ENCODE data around the gene ZBTB18.

DNA sequence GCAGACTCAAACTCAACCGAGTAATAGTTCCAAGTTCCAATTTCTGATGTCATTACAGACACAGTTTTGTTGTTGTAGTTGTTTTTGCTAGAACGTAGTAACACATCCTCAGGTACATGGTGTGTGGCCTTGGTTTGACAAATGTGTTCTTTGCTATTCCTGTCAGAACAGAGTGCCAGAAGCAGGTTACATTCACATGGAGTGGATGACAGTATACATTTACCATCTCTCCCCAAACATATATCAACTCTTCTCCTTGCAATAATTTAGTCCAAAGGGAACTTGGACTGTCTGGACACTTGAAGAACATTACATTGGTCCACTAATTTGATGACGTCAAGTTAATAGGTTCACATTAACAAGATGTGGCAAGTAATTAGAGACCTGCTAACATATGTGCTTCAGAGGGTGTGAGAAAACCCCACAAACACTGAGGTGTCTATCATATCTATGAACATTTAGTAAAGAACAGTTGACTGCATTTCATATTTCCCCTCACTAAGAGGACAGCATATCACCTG lies 44.6 kb upstream of the ZBTB18 start:
- TF ChIP-seq POLR2A (IDR thresholded peaks at IDR 0.05) (no peak), POLR2AphosphoS5 (IDR thresholded peaks at IDR 0.05) (no peak)
- TF ChIP-seq, protein P1, sequence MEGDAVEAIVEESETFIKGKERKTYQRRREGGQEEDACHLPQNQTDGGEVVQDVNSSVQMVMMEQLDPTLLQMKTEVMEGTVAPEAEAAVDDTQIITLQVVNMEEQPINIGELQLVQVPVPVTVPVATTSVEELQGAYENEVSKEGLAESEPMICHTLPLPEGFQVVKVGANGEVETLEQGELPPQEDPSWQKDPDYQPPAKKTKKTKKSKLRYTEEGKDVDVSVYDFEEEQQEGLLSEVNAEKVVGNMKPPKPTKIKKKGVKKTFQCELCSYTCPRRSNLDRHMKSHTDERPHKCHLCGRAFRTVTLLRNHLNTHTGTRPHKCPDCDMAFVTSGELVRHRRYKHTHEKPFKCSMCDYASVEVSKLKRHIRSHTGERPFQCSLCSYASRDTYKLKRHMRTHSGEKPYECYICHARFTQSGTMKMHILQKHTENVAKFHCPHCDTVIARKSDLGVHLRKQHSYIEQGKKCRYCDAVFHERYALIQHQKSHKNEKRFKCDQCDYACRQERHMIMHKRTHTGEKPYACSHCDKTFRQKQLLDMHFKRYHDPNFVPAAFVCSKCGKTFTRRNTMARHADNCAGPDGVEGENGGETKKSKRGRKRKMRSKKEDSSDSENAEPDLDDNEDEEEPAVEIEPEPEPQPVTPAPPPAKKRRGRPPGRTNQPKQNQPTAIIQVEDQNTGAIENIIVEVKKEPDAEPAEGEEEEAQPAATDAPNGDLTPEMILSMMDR (IDR thresholded peaks at IDR 0.05 in 8 of 11, conservative IDR thresholded peaks at IDR 0.05 in 3 of 11) = no peak

Measured in spleen (tissue), 7 donors.